Endometrial microvascular endothelial cells (primary cell): ENCODE measurements around the gene RILP. TPM values are rescaled to one million over a fixed set of nuclear protein-coding genes. Genes with fewer than 3 reads are reported as not detected.

ENCODE experiments used
- in situ Hi-C: cut with HindIII; loops from 2 replicates; pipeline ENCODE4 v1.10.0; 2017; ENCODE audit warnings: low sequenced_read_pairs, low pct_unique_long_range_greater_than_20kb; ENCODE audit errors: inconsistent ontology term
- total RNA-seq: library from RNA; depleted of rRNA; stranded (reverse); fragments of >200 nt; gene quantifications from one replicate; pipeline ENCODE4 v1.2.3, GENCODE V29; 2015; ENCODE audit errors: inconsistent ontology term

Gene RILP
- total RNA-seq, 1 donor from 2014 or later = 22.0 TPM

GRCh38 chr17:1634841-1635650, 14.6 kb downstream of the RILP start:
- in situ Hi-C loops = no loop called here

GRCh38 chr17:1630662-1631061, 19.0 kb downstream of the RILP start:
- in situ Hi-C loops = no loop called here

GRCh38 chr17:1629504-1630310, 20.0 kb downstream of the RILP start:
- in situ Hi-C loops = no loop called here

GRCh38 chr17:1628856-1629503, 20.7 kb downstream of the RILP start:
- in situ Hi-C loops = no loop called here

GRCh38 chr17:1627982-1628855, 21.4 kb downstream of the RILP start, which contains the start of gene SLC43A2:
SLC43A2 (minus strand) TSS chr17:1628834; CDS start chr17:1627874, 960 bp downstream.
- in situ Hi-C loops = no loop called here

- in situ Hi-C loops = no loop called here
Measured at GRCh38 chr17:1627182-1627981, 22.3 kb downstream of the RILP start.

GRCh38 chr17:1626333-1626732, 23.3 kb downstream of the RILP start:
- in situ Hi-C loops = no loop called here

GRCh38 chr17:1625581-1625980, 24.1 kb downstream of the RILP start:
- in situ Hi-C loops = no loop called here

GRCh38 chr17:1625053-1625452, 24.6 kb downstream of the RILP start:
- in situ Hi-C loops = no loop called here

- in situ Hi-C loops = no loop called here
Measured at GRCh38 chr17:1624650-1625049, 25.0 kb downstream of the RILP start.

GRCh38 chr17:1623057-1623630, 26.5 kb downstream of the RILP start:
- in situ Hi-C loops = no loop called here

- in situ Hi-C loops = no loop called here
Measured at GRCh38 chr17:1621273-1621954, 28.3 kb downstream of the RILP start.

- in situ Hi-C loops = no loop called here
Measured at GRCh38 chr17:1620486-1620885, 29.2 kb downstream of the RILP start.

GRCh38 chr17:1617620-1618174, 32.0 kb downstream of the RILP start:
- in situ Hi-C loops = no loop called here

- in situ Hi-C loops = no loop called here
Measured at GRCh38 chr17:1616101-1616500, 33.6 kb downstream of the RILP start.

GRCh38 chr17:1612400-1612799, 37.3 kb downstream of the RILP start:
- in situ Hi-C loops = no loop called here

- in situ Hi-C loops = no loop called here
Measured at GRCh38 chr17:1611715-1612114, 38.0 kb downstream of the RILP start.
